Omental fat pad (tissue), 4 donors: ENCODE results near the gene NDUFB4. TPM values are rescaled to one million over a fixed set of nuclear protein-coding genes. Genes with fewer than 3 reads are reported as not detected.

Experiments used
- ATAC-seq: fragments of 150-250 bp; one replicate; pipeline ENCODE4 v1.9.1; 2016; ENCODE audit warnings: mild to moderate bottlenecking, moderate library complexity; ENCODE audit not compliant: low FRiP score
- DNase-seq: peaks from one replicate; pipeline ENCODE4 v3.0.0-alpha.2; 2019; ENCODE audit warnings: low spot score
- total RNA-seq, 4 donors: library from RNA; depleted of rRNA; stranded (reverse); fragments of >200 nt; gene quantifications; one replicate each; pipeline ENCODE4 v1.1.0, GENCODE V29; 2016
- TF ChIP-seq, protein P1 (sequence below), 3 donors: fragments of 450-650 bp; IDR thresholded peaks; one replicate each; pipeline ENCODE4 v1.5.1; 2016 to 2017; ENCODE audit warnings: antibody characterized with exemption in 3 of 3, mild to moderate bottlenecking in 3 of 3, moderate library complexity in 2 of 3

The NDUFB4 gene
- total RNA-seq, 4 donors from 2014 or later, result 54.9 to 109 (median 74.1) TPM

DNA sequence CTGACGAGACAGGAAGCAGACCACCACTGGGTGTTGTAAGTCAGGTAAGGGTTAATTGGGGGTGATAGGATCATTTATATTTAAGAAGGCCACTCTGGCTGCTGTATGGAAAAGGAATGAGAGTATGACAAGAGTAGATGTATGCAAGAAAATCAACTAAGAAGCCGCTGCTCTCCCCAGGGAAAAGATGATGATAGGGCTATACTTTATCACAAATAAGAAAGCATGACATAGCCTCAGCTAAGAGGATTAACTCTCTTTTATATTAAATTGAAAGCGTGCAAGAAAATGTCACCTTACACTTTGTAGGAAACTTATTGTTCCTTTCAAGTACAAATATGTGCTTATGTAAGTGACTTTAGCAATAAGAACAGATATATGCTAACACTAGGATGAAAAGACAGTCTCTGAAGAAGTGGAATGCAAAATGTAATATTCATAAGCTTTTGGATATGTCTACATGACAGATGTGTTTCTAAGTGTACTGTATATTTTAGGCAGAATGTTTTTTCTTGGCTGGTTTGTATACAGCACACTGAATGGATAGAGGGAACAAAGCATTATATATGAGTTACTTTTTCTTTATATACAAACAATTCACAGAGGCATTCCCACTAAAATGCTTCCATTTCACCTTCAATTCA, 8.7 kb upstream of the NDUFB4 start:
- TF ChIP-seq, protein P1, sequence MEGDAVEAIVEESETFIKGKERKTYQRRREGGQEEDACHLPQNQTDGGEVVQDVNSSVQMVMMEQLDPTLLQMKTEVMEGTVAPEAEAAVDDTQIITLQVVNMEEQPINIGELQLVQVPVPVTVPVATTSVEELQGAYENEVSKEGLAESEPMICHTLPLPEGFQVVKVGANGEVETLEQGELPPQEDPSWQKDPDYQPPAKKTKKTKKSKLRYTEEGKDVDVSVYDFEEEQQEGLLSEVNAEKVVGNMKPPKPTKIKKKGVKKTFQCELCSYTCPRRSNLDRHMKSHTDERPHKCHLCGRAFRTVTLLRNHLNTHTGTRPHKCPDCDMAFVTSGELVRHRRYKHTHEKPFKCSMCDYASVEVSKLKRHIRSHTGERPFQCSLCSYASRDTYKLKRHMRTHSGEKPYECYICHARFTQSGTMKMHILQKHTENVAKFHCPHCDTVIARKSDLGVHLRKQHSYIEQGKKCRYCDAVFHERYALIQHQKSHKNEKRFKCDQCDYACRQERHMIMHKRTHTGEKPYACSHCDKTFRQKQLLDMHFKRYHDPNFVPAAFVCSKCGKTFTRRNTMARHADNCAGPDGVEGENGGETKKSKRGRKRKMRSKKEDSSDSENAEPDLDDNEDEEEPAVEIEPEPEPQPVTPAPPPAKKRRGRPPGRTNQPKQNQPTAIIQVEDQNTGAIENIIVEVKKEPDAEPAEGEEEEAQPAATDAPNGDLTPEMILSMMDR (IDR thresholded peaks at IDR 0.05), result no peak
- no peak for DNase-seq
- no peak for ATAC-seq

DNA sequence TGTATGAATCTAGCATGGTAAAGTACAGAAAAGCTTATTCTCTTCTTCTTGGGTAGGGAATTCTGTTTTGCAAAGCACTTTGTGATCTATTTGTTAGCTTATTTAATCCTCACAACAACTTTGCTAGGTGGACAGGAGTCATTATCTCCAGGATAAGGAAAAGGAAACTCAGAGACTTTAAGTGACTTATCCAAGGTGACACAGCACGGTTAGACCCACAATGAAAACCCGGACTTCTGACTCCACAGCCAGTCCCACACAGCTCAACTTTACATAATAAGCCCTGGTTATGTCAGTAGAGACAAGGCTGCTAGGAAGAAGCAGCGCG, 384 bp upstream of the NDUFB4 start:
- TF ChIP-seq, protein P1 (IDR thresholded peaks at IDR 0.05), result no peak
- ATAC-seq (no peak), DNase-seq (no peak)

DNA sequence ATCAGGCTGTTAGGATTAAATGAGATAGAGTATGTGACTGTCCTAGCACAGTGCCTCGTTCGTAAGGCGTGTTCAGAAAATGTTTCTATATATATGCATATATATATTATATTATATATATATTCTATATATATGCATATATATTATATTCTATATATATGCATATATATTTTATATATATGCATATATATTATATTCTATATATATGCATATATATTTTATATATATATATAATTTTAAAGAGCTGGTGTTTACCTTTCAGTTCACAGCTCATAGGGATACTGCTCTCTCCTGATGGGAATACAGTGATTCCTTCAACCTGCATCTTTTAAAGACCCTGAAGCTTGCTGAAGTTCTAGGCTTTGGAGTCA, 702 bp downstream of the NDUFB4 start:
- DNase-seq (no peak), ATAC-seq (no peak)
- TF ChIP-seq, protein P1 (IDR thresholded peaks at IDR 0.05), result no peak

DNA sequence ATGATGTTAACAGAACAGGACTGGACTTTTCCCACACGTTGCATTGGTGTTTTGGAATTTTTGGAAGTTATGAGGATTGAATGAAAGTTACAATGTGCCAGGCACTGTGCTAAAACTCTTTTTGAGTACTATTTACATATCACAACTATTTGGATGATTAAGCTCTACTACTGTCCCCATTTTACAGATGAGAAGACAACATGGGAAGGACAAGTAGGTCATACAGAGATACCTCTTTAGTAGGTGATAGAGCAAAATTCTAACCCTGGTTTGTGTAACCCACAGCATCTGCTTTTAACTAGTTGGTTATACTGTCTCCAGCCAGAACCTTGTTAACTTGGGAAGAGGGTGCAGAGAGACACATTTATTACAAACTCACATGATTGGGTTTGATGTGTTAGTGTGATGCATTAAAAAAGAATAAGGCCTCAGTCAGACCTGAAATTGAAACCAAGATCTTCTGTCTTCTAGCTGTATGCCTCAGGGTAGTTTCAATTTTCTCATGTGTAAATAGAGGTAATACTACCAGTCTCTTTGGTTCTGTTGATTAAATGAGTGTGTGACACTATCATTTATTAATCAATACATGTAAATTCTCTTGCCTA, 1.4 kb downstream of the NDUFB4 start:
- ATAC-seq (no peak), DNase-seq (no peak)
- TF ChIP-seq, protein P1 (IDR thresholded peaks at IDR 0.05), result no peak

GRCh38 chr3:120599211-120599610, 3.1 kb downstream of the NDUFB4 start:
- DNase-seq (no peak), ATAC-seq (no peak)
- TF ChIP-seq, protein P1 (IDR thresholded peaks at IDR 0.05), result no peak

DNA sequence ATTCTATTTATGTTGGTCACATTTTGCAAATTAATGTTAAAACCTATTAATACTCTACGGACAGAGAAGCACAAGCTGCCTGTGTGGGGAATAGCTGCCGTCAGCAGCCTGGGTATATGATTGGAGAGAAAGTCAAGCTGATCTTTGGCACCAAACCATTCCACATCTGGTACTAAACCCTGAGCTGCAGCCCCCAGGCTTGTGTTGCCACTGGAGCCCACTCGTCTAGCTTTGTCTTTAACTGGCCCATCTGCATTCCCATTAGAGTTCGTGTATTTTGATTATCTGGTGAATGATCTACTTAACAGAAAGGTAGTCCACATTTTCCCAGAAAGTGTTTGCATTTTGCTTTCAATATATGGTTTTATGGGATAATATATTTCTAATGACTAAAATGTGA, 5.4 kb downstream of the NDUFB4 start:
- ATAC-seq (no peak), DNase-seq (no peak)
- TF ChIP-seq, protein P1 (IDR thresholded peaks at IDR 0.05), result no peak

GRCh38 chr3:120602682-120603081, 6.5 kb downstream of the NDUFB4 start:
- TF ChIP-seq, protein P1 (IDR thresholded peaks at IDR 0.05), result no peak
- ATAC-seq, result no peak
- no peak for DNase-seq
